HG03558 (cell line): Measurements from ENCODE around the gene TK2.
"Not testable (repeated sequence)": the region's sequence is repeated elsewhere in the genome, so short reads cannot be mapped to it uniquely, and the experiment has no call there.

Source experiments
- ATAC-seq: cut with Tn5 transposase; IDR thresholded peaks from one replicate; pipeline ENCODE4 v1.9.1; 2021; ENCODE audit warnings: moderate number of reproducible peaks; ENCODE audit not compliant: unreplicated experiment; ENCODE audit errors: extremely low read depth

TK2 gene

GRCh38 chr16:66574531-66574930 is 24.6 kb upstream of the TK2 start:
- no peak for ATAC-seq

- ATAC-seq, result no peak
These were observed 24.2 kb upstream of the TK2 start for GRCh38 chr16:66574081-66574480.

- no peak for ATAC-seq
These were observed 22.4 kb upstream of the TK2 start for GRCh38 chr16:66572356-66572755.

GRCh38 chr16:66569827-66570405 is 20.0 kb upstream of the TK2 start:
- ATAC-seq, result no peak

GRCh38 chr16:66569131-66569530 is 19.2 kb upstream of the TK2 start:
- no peak for ATAC-seq

- ATAC-seq, result no peak
These were observed 18.4 kb upstream of the TK2 start for GRCh38 chr16:66568355-66568754.

GRCh38 chr16:66567270-66567669 is 17.3 kb upstream of the TK2 start:
- not testable (repeated sequence) for ATAC-seq

- ATAC-seq, result no peak
These were observed 16.4 kb upstream of the TK2 start, which contains the start of gene CMTM1 for GRCh38 chr16:66566051-66566901. TSS of gene CMTM1 (plus strand) at chr16:66566439. CDS start at chr16:66566514, 75 bp downstream.

GRCh38 chr16:66563574-66564334 is 13.8 kb upstream of the TK2 start:
- no peak for ATAC-seq

GRCh38 chr16:66562986-66563385 is 13.1 kb upstream of the TK2 start:
- no peak for ATAC-seq

- no peak for ATAC-seq
These were observed 12.5 kb upstream of the TK2 start for GRCh38 chr16:66562409-66562808.

- no peak for ATAC-seq
These were observed 11.6 kb upstream of the TK2 start for GRCh38 chr16:66561381-66562080.

GRCh38 chr16:66560107-66560506 is 10.2 kb upstream of the TK2 start:
- no peak for ATAC-seq

GRCh38 chr16:66554495-66554894 is 4.6 kb upstream of the TK2 start:
- ATAC-seq, result no peak

GRCh38 chr16:66554021-66554420 is 4.1 kb upstream of the TK2 start:
- no peak for ATAC-seq

- ATAC-seq, result no peak
These were observed 3.3 kb upstream of the TK2 start for GRCh38 chr16:66553223-66553622.

- peak; percentile 58 for ATAC-seq
These were observed 2.6 kb upstream of the TK2 start, which contains the start of gene CKLF for GRCh38 chr16:66552286-66553177. TSS of gene CKLF (plus strand) at chr16:66552576. CDS start at chr16:66552716, 140 bp downstream.

- no peak for ATAC-seq
These were observed 1.9 kb upstream of the TK2 start for GRCh38 chr16:66551788-66552285.

- no peak for ATAC-seq
These were observed 1.4 kb upstream of the TK2 start for GRCh38 chr16:66551348-66551759.
